Astrocyte (in vitro differentiated cells and primary cell): ENCODE data around the gene SMCO2.

ENCODE experiments used
- CTCF ChIP-seq: IDR thresholded peaks from 2 replicates; pipeline ENCODE4 v1.5.1; 2011; ENCODE audit warnings: low read depth, mild to moderate bottlenecking, inconsistent platforms, low read length, moderate library complexity; ENCODE audit not compliant: insufficient read depth
- EZH2 ChIP-seq: IDR thresholded peaks from 2 replicates; pipeline ENCODE4 v1.6.1; 2012; ENCODE audit warnings: mild to moderate bottlenecking, low read length, inconsistent platforms; ENCODE audit not compliant: insufficient read depth

- TF ChIP-seq CTCF (no peak), EZH2 (no peak)
Observed at GRCh38 chr12:27477049-27477448, 30.5 kb downstream of the SMCO2 start.
